GM12878 (cell line): ENCODE measurements around the gene DNAJB8. TPM values are rescaled to one million over a fixed set of nuclear protein-coding genes. Genes with fewer than 3 reads are reported as not detected.

Source experiments
- ATAC-seq: fragments of 200-7000 bp; cut with Tn5 transposase; 3 replicates; pipeline ENCODE4 v1.9.1; 2020; ENCODE audit warnings: mild to moderate bottlenecking, moderate library complexity
- BruUV-seq: library from RNA; stranded (reverse); fragments of 400-500 nt; replicated peaks from 2 replicates; lab custom pipeline; 2021; lab: Mats Ljungman, UMichigan
- CTCF ChIA-PET: fragments of 300-600 bp; sonication (Branson Sonifier 250); formaldehyde crosslinking; extraction: SDS; loops from one replicate; lab custom pipeline; 2021; ENCODE audit warnings: inconsistent platforms; lab: Yijun Ruan, JAX
- POLR2A ChIA-PET: fragments of 350-600 bp; formaldehyde crosslinking; extraction: SDS; loops from one replicate; lab custom pipeline; 2021; ENCODE audit warnings: inconsistent platforms; lab: Charles Lee
- RAD21 ChIA-PET: fragments of 300-600 bp; sonication (Branson Sonifier 250); formaldehyde crosslinking; loops from one replicate; lab custom pipeline; 2023; ENCODE audit warnings: antibody characterized with exemption; ENCODE audit not compliant: unreplicated experiment; lab: Charles Lee
- SMC1A ChIA-PET: fragments of 300-600 bp; sonication (Branson Sonifier 250); formaldehyde crosslinking; loops from one replicate; lab custom pipeline; 2023; ENCODE audit not compliant: unreplicated experiment, uncharacterized antibody; lab: Charles Lee
- DNase-seq: peaks from one replicate; pipeline ENCODE4 v3.0.0-alpha.2; 2011; ENCODE audit warnings: low read depth, low spot score
- FAIRE-seq: peaks from 3 replicates; lab custom pipeline; 2011; peaks lifted over from hg19 to GRCh38; lab: Jason Lieb, UNC
- H2AFZ ChIP-seq: 2 replicates; pipeline ENCODE4 v1.6.0; 2011; ENCODE audit warnings: low read depth, low read length, control low read depth; ENCODE audit not compliant: control insufficient read depth
- H3K27ac ChIP-seq: 2 replicates; pipeline ENCODE4 v1.5.1; 2011; ENCODE audit warnings: control low read depth; ENCODE audit not compliant: control insufficient read depth, insufficient read depth
- H3K27me3 ChIP-seq, 2 experiments: replicated peaks in 1 of 2; 2 replicates each; pipeline versions ENCODE4 v1.6.0 to v1.6.1; 2011; ENCODE audit warnings: low read length in 1 of 2; ENCODE audit not compliant: control insufficient read depth in 2 of 2, insufficient read depth in 2 of 2
- H3K36me3 ChIP-seq, 2 experiments: 2 replicates each; pipeline ENCODE4 v1.5.1; 2011; ENCODE audit warnings: low read length in 1 of 2; ENCODE audit not compliant: control insufficient read depth in 2 of 2, insufficient read depth in 2 of 2
- H3K4me1 ChIP-seq: 2 replicates; pipeline ENCODE4 v1.6.1; 2011; ENCODE audit warnings: mild to moderate bottlenecking, low read length, moderate library complexity, mixed read lengths; ENCODE audit not compliant: control insufficient read depth, insufficient read depth
- H3K4me2 ChIP-seq: 2 replicates; pipeline ENCODE4 v1.6.0; 2011; ENCODE audit warnings: control low read depth; ENCODE audit not compliant: control insufficient read depth, insufficient read depth
- H3K4me3 ChIP-seq: fragments of 200-600 bp; sonication (generic); 2 replicates; pipeline ENCODE4 v1.5.1; 2016
- H3K79me2 ChIP-seq: 2 replicates; pipeline ENCODE4 v1.6.0; 2011; ENCODE audit warnings: low read length; ENCODE audit not compliant: control insufficient read depth, insufficient read depth
- H3K9ac ChIP-seq: 2 replicates; pipeline ENCODE4 v1.8.0; 2011; ENCODE audit warnings: low read length, control low read depth, mixed read lengths; ENCODE audit not compliant: control insufficient read depth, insufficient read depth
- H3K9me3 ChIP-seq: replicated peaks from 3 replicates; pipeline ENCODE4 v1.5.1; 2011; ENCODE audit warnings: mild to moderate bottlenecking, low read length; ENCODE audit not compliant: control insufficient read depth, insufficient read depth
- H4K20me1 ChIP-seq: 2 replicates; pipeline ENCODE4 v1.6.0; 2011; ENCODE audit not compliant: control insufficient read depth, insufficient read depth
- CHD2 ChIP-seq: IDR thresholded peaks from 2 replicates; pipeline ENCODE4 v1.6.1; 2011; ENCODE audit warnings: low read depth, low read length, improper control_type of control experiment, borderline replicate concordance
- CUX1 ChIP-seq: IDR thresholded peaks from 2 replicates; pipeline ENCODE4 v1.6.1; 2012; ENCODE audit warnings: improper control_type of control experiment, low read depth, low read length; ENCODE audit not compliant: insufficient replicate concordance
- EZH2 ChIP-seq: IDR thresholded peaks from 2 replicates; pipeline ENCODE4 v1.6.1; 2012; ENCODE audit warnings: low read depth, mild to moderate bottlenecking, control low read depth, inconsistent platforms, low read length, borderline replicate concordance; ENCODE audit not compliant: control insufficient read depth
- IKZF1 ChIP-seq: fragments of 450-650 bp; conservative IDR thresholded peaks from 2 replicates; pipeline ENCODE4 v1.6.1; 2017; ENCODE audit warnings: antibody characterized with exemption, mild to moderate bottlenecking
- MTA3 ChIP-seq: IDR thresholded peaks from 2 replicates; pipeline ENCODE4 v1.6.1; 2012; ENCODE audit warnings: low read length, inconsistent platforms, borderline replicate concordance
- MYB ChIP-seq: fragments of 150-350 bp; IDR thresholded peaks from 2 replicates; pipeline ENCODE4 v1.6.1; 2014; ENCODE audit warnings: mild to moderate bottlenecking, low read depth, low read length, borderline replicate concordance
- NFYB ChIP-seq: IDR thresholded peaks from 2 replicates; pipeline ENCODE4 v1.6.1; 2011; ENCODE audit warnings: low read depth, mild to moderate bottlenecking, low read length, improper control_type of control experiment, moderate library complexity; ENCODE audit not compliant: insufficient read depth
- POLR2AphosphoS2 ChIP-seq: IDR thresholded peaks from 2 replicates; pipeline ENCODE4 v1.6.1; 2011; ENCODE audit warnings: low read depth, mild to moderate bottlenecking, low read length, improper control_type of control experiment, moderate library complexity
- SRF ChIP-seq, 2 experiments: IDR thresholded peaks; 2 replicates each; pipeline ENCODE4 v1.6.1; 2011; ENCODE audit warnings: low read depth in 2 of 2, low read length in 2 of 2, mild to moderate bottlenecking in 1 of 2, moderate library complexity in 1 of 2
- TBL1XR1 ChIP-seq: IDR thresholded peaks from 2 replicates; pipeline ENCODE4 v1.6.1; 2012; ENCODE audit warnings: low read depth, low read length, improper control_type of control experiment
- WGBS: methylation state at CpG from one replicate; pipeline ENCODE4 v1.1.6; 2016; ENCODE audit warnings: low lambda C conversion rate; ENCODE audit not compliant: insufficient replicate concordance, insufficient coverage; ENCODE audit errors: missing lambda C conversion rate; 5-methylcytosine and 5-hydroxymethylcytosine counted together
- in situ Hi-C: fragments of 300-500 bp; cut with MboI; formaldehyde crosslinking; loops from 9 replicates; pipeline ENCODE4 v1.14.3; 2018; ENCODE audit warnings: mixed read lengths
- intact Hi-C: fragments of 100-400 bp; cut with micrococcal nuclease; formaldehyde crosslinking; loops from one replicate; pipeline ENCODE4 v1.14.2; 2022; ENCODE audit not compliant: unreplicated experiment
- polyA plus RNA-seq, 11 experiments: library from polyadenylated mRNA; depleted of rRNA in 4 of 11; unstranded in 6 of 11; stranded (reverse) in 5 of 11; fragments of >200 nt; fragmentation: Nextera tagmentation in 4 of 11; fragmentation: Illumina TruSeq in 1 of 11; extraction: Ambion mirVana in 4 of 11; extraction: Trizol in 1 of 11; gene quantifications; 1 replicate in 1 of 11; 2 replicates in 10 of 11; pipeline versions ENCODE4 v1.2.1 to v1.2.3, GENCODE V29; 2011 to 2016; ENCODE audit warnings: inconsistent platforms in 2 of 11, missing spikeins in 2 of 11, low read depth in 1 of 11
- total RNA-seq, 4 experiments: library from RNA; depleted of rRNA in 3 of 4; stranded (reverse); fragments of >200 nt in 3 of 4; fragmentation: Illumina TruSeq in 1 of 4; extraction: Trizol in 1 of 4; gene quantifications; 2 replicates each; pipeline versions ENCODE4 v1.2.1 to v1.2.3, GENCODE V29; 2013 to 2021

Gene DNAJB8
- total and polyA plus RNA-seq, 10 of the 15 experiments (the other 5 are each of a cell fraction or from before 2014, with no cell fraction given), result not detected

DNA sequence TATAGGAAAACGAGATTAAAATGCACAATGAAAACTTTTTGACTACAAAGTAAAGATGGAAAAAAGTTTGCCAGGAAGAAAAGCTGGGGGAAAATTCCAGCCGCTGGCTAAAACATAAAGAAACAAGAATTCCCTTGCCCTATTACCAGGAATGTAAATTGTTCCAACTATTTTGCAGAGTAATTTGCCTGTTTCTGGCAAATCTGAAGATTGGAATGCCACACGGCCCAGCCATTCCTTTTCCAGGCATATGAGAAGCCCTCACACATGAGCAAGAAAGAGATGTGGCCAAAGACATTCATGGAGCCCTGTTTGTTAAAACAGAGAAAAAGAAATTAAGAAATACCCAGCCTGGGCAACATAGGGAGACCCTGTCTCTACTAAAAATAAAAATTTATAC, 34.7 kb upstream of the DNAJB8 start:
- Histone ChIP-seq H4K20me1 (no peaks in the 10 kb centered on the region), H3K4me1 (no peaks in the 10 kb centered on the region), H3K4me3 (no peak overlapping the region), H3K27ac (no peak overlapping the region), H3K9ac (no peak overlapping the region), H3K79me2 (no peaks in the 10 kb centered on the region), H3K36me3 (no peaks in the 10 kb centered on the region), H3K4me2 (no peak overlapping the region), H2AFZ (no peak overlapping the region), H3K9me3 (peaks cover 1% of the 10 kb centered on the region; the same call in 1 of the 3 replicates), H3K27me3 (peaks cover 3% of the 10 kb centered on the region in 2 experiments)
- CTCF ChIA-PET, result no interaction called here
- DNase-seq (no peak), ATAC-seq (no peak), FAIRE-seq (no peak)
- 33% methylated on average over 3 of the region's 3 CpGs for WGBS
- no peak for TF ChIP-seq CHD2
- no peak for TF ChIP-seq IKZF1
- TF ChIP-seq MTA3, result no peak
- TF ChIP-seq CUX1, result no peak
- no peak for TF ChIP-seq SRF (IDR thresholded peaks at IDR 0.05; ENCODE audit: low read depth in 2 of 2, low read length in 2 of 2)
- no peak for TF ChIP-seq MYB
- TF ChIP-seq TBL1XR1, result no peak
- TF ChIP-seq EZH2, result no peak
- TF ChIP-seq NFYB, result no peak
- no peak for TF ChIP-seq POLR2AphosphoS2
- in situ Hi-C loops (no loop called here), intact Hi-C loops (no loop called here)
- BruUV-seq, result no TSS peak
- RAD21 ChIA-PET, result interaction anchor here (0.5 kb wide), 1 partner anchor 673 kb away, joined by 4 read pairs; no protein-coding TSS in a partner anchor
- SMC1A ChIA-PET, result no interaction called here
- POLR2A ChIA-PET, result no interaction called here
